Kidney tubule cell (primary cell): ENCODE results near the gene ITPR3.

Source experiments
- DNase-seq: peaks from one replicate; pipeline ENCODE4 v3.0.0-alpha.2; 2018; ENCODE audit warnings: low spot score

Gene ITPR3

GRCh38 chr6:33737267-33738026, 116.3 kb downstream of the ITPR3 start:
- DNase-seq: no peak

DNA sequence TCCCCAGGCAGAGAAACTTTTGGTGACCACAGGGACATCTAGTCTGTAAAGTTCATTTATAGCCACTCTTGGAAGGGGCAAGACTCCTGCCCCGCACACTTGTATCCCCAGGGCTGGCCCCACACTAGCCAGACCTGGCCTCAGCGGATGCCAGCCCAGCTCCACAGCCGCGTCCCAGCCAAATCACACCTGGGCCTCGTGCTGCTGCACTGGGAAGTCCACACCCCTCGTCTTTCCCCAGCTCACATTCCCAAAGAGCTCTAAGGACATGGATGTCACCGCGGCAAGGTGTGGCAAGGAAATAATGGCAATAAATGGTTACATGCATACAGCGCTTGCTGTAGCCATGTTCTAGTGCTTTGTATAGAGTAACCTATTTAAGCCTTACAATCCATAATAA, 117.0 kb downstream of the ITPR3 start:
- no peak for DNase-seq

- no peak for DNase-seq
These were observed 117.8 kb downstream of the ITPR3 start for GRCh38 chr6:33738879-33739278.

GRCh38 chr6:33739571-33739970, 118.4 kb downstream of the ITPR3 start:
- no peak for DNase-seq

DNA sequence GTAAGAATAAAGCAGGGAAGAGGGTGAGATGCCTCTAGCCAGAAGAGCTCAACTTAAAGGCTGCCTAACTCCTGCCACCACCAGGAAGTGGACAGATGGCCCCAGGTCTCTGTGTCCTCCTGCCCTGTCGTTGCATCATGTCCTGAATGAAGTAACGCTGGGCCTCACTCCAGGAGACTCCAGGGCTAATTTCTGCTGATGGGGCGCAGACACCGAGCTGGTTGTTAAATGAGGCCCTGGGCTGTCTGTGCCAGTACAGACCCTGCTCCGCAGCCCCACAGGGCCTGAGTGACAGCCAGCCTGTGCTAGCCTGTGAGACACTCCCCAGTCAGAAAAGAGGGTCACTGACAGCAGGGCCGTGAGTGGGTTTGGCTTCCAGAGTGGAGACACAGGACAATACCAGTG, 119.1 kb downstream of the ITPR3 start:
- DNase-seq: no peak

- no peak for DNase-seq
These were observed 119.7 kb downstream of the ITPR3 start for GRCh38 chr6:33740794-33741193.

GRCh38 chr6:33742092-33742491, 121.0 kb downstream of the ITPR3 start:
- no peak for DNase-seq

- DNase-seq: no peak
These were observed 121.7 kb downstream of the ITPR3 start for GRCh38 chr6:33742837-33743236.

DNA sequence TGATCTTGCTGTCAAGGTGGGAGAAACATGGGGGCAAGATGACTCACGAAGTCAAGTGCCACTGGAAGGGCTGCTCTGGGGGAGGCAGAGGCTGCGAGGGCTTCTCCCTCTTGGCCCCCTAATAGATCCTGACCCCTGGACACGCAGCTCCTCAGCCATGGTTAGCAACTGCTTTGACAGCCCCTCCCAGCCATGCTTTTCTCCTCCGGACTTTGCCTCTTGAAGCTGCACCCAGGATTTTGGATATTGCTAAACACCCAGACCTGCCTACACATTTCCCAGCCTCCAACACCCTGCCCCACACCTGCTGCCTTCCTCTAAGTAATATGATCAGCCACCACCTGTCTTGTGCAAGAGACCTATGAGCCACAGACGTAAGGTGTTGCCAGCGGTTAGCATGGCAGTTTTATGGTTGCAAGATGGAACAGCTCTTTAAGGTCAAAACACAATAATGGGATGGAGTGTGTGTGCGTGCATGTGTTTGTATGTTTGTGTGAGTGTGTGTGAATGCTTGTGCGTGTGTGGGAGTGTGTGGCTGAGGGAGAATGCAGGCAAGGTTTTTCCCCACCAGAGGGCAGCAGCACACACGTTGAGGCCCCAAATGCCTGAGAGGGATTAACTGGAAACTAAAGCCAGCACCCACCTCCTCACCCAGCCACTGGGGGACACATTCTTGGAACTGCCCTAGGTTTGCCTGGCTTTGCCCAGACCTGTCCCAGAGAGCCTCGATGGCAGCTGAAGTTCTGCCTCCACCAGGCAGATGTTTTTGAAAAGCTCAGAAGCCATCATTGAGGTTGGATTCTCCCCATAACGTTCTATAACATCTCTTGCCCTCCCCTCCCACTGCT, 123.1 kb downstream of the ITPR3 start:
- DNase-seq: peak; percentile 71

DNA sequence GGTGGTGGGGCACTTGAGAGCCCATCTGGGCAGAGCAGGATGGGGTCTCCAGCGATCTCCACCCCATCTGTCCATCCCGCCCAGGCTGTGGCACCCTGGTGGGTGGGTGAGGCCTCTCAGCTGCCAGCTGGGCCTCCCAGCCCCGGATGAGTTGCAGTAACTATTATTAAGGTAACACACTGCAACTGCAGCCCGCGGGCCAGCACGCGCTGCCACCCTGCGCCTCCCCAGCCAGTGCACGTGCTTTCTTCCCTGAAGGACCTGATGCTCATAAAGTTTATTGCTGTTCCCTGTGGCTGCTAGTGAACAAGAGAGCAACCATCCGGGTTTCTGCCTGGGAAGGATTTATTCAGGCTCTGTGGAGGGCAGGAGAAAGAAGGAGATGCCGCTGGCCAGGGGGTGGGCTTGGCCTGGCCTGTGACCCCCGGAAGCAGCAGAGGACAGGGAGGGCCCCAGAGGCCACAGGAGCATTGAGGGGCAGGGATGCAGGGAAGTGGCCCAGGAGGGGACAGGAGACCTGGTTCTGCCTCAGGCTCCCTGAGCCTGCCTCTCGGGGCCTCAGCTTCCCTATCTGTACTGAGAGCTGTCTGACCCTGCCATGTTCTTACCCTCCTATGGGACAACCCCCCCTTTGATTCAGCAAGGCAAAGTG, 123.9 kb downstream of the ITPR3 start:
- DNase-seq: no peak

DNA sequence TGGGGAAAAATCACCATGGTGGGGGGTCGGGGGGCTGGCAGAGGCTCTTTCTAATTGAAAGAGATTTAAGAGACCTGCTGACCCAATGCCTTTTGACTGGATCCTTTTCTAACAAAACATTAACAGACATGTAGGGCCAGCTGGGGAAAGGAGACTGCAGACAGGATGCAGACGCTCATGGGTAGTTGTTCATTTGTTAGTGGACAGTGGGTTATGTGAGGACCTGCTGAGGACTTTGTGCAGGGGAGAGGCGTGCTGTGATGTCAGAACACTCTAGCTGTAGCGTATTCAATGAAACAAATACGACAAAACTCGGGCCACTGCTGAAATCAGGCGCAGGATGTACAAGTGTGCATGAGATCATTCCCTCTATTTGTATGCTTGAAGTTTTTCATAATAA, 124.4 kb downstream of the ITPR3 start:
- DNase-seq: peak; percentile 47
